GM23338 (cell line): Measurements from ENCODE around the gene PKDCC. TPM values are rescaled to one million over a fixed set of nuclear protein-coding genes. Genes with fewer than 3 reads are reported as not detected.
A peak's percentile ranks its signal among the peaks of the same experiment; 100 is the strongest.

Experiments
- ATAC-seq: fragments of 200-7000 bp; cut with Tn5 transposase; 3 replicates; pipeline ENCODE4 v1.9.1; 2020
- DNase-seq: peaks from one replicate; pipeline ENCODE4 v3.0.0-alpha.2; 2015; ENCODE audit warnings: low spot score
- H2AFZ ChIP-seq: fragments of 200-600 bp; sonication (generic); 2 replicates; pipeline ENCODE4 v1.8.0; 2016; ENCODE audit warnings: antibody characterized with exemption, mild to moderate bottlenecking, moderate library complexity
- H3F3A ChIP-seq: fragments of 200-600 bp; sonication (generic); replicated peaks from 2 replicates; pipeline ENCODE4 v1.8.0; 2017; ENCODE audit warnings: antibody characterized with exemption, mixed run types, low read depth
- H3K27ac ChIP-seq: fragments of 200-600 bp; sonication (generic); 2 replicates; pipeline ENCODE4 v1.6.1; 2016; ENCODE audit warnings: low read depth
- H3K27me3 ChIP-seq: fragments of 200-600 bp; sonication (generic); 2 replicates; pipeline ENCODE4 v1.8.0; 2016; ENCODE audit warnings: mild to moderate bottlenecking, mixed run types, moderate library complexity; ENCODE audit not compliant: insufficient read depth
- H3K36me3 ChIP-seq: fragments of 200-600 bp; sonication (generic); 2 replicates; pipeline ENCODE4 v1.8.0; 2016; ENCODE audit warnings: mild to moderate bottlenecking; ENCODE audit not compliant: insufficient read depth
- H3K4me1 ChIP-seq: fragments of 200-600 bp; sonication (generic); 2 replicates; pipeline ENCODE4 v1.8.0; 2016; ENCODE audit warnings: mild to moderate bottlenecking, moderate library complexity; ENCODE audit not compliant: insufficient read depth
- H3K4me2 ChIP-seq: fragments of 200-600 bp; sonication (generic); 2 replicates; pipeline ENCODE4 v1.7.1; 2017; ENCODE audit warnings: mixed run types
- H3K4me3 ChIP-seq: fragments of 200-600 bp; sonication (generic); 2 replicates; pipeline ENCODE4 v1.6.1; 2016; ENCODE audit warnings: mixed run types
- H3K79me2 ChIP-seq: fragments of 200-600 bp; sonication (generic); replicated peaks from 2 replicates; pipeline ENCODE4 v1.8.0; 2017; ENCODE audit warnings: mild to moderate bottlenecking; ENCODE audit not compliant: insufficient read depth
- H3K9me2 ChIP-seq: fragments of 200-600 bp; sonication (generic); 2 replicates; pipeline ENCODE4 v1.8.0; 2017; ENCODE audit not compliant: insufficient read depth
- H4K20me1 ChIP-seq: fragments of 200-600 bp; sonication (generic); replicated peaks from 2 replicates; pipeline ENCODE4 v1.8.0; 2017; ENCODE audit warnings: mild to moderate bottlenecking; ENCODE audit not compliant: insufficient read depth
- H3K27ac Mint-ChIP-seq: 2 replicates; pipeline ENCODE4 v1.8.0; 2020; ENCODE audit warnings: inconsistent platforms, mild to moderate bottlenecking, moderate library complexity, mixed read lengths
- H3K27me3 Mint-ChIP-seq: 3 replicates; pipeline ENCODE4 v1.8.0; 2022; ENCODE audit warnings: low read depth, mild to moderate bottlenecking, moderate library complexity, mixed read lengths, inconsistent platforms; ENCODE audit not compliant: insufficient read depth, poor library complexity
- H3K36me3 Mint-ChIP-seq: 3 replicates; pipeline ENCODE4 v1.8.0; 2021; ENCODE audit warnings: low read depth, mild to moderate bottlenecking, inconsistent platforms, moderate library complexity, mixed read lengths
- H3K4me1 Mint-ChIP-seq: 3 replicates; pipeline ENCODE4 v1.8.0; 2020; ENCODE audit warnings: mild to moderate bottlenecking, inconsistent platforms, mixed read lengths
- H3K4me3 Mint-ChIP-seq: 3 replicates; pipeline ENCODE4 v1.8.0; 2021; ENCODE audit warnings: moderate library complexity, mild to moderate bottlenecking, inconsistent platforms, mixed read lengths
- H3K9me3 Mint-ChIP-seq: 3 replicates; pipeline ENCODE4 v1.8.0; 2020; ENCODE audit warnings: moderate library complexity, mild to moderate bottlenecking, inconsistent platforms, mixed read lengths
- EZH2 ChIP-seq: fragments of 200-600 bp; sonication (generic); IDR thresholded peaks from one replicate; pipeline ENCODE4 v1.8.0; 2017; ENCODE audit warnings: antibody characterized with exemption, mild to moderate bottlenecking, low read depth; ENCODE audit not compliant: unreplicated experiment
- EZH2phosphoT487 ChIP-seq: fragments of 200-600 bp; sonication (generic); IDR thresholded peaks from one replicate; pipeline ENCODE4 v1.8.1; 2018; ENCODE audit warnings: antibody characterized with exemption; ENCODE audit not compliant: unreplicated experiment
- JUNB ChIP-seq: IDR thresholded peaks from one replicate; pipeline ENCODE4 v1.6.1; 2016; ENCODE audit warnings: antibody characterized with exemption; ENCODE audit not compliant: unreplicated experiment
- POLR2AphosphoS5 ChIP-seq: IDR thresholded peaks from 2 replicates; pipeline ENCODE4 v1.6.1; 2016; ENCODE audit warnings: antibody characterized with exemption, low read depth
- ZNF114 ChIP-seq: fragments of 250-450 bp; sonication (Bioruptor Pico); IDR thresholded peaks from 2 replicates; pipeline ENCODE4 v1.5.0; 2020; ENCODE audit warnings: mild to moderate bottlenecking, moderate library complexity
- ZNF331 ChIP-seq: fragments of 250-450 bp; sonication (Bioruptor Pico); IDR thresholded peaks from 2 replicates; pipeline ENCODE4 v1.5.0; 2020; ENCODE audit warnings: low read depth, mild to moderate bottlenecking, moderate library complexity
- polyA plus RNA-seq: library from polyadenylated mRNA; unstranded; fragments of >200 nt; fragmentation: Nextera tagmentation; extraction: Ambion mirVana; gene quantifications from 2 replicates; pipeline ENCODE4 v1.2.1, GENCODE V29; 2016
- total RNA-seq: library from RNA; depleted of rRNA; stranded (reverse); fragments of >200 nt; shearing (Covaris generic); gene quantifications from 2 replicates; pipeline ENCODE4 v1.2.3, GENCODE V29; 2014
- TF ChIP-seq, protein P1 (sequence below): IDR thresholded peaks from one replicate; pipeline ENCODE4 v1.6.1; 2018; ENCODE audit warnings: antibody characterized with exemption; ENCODE audit not compliant: unreplicated experiment

PKDCC gene
- total and polyA plus RNA-seq, 2 experiments from 2014 or later, result 7.0 to 44.8 TPM

DNA sequence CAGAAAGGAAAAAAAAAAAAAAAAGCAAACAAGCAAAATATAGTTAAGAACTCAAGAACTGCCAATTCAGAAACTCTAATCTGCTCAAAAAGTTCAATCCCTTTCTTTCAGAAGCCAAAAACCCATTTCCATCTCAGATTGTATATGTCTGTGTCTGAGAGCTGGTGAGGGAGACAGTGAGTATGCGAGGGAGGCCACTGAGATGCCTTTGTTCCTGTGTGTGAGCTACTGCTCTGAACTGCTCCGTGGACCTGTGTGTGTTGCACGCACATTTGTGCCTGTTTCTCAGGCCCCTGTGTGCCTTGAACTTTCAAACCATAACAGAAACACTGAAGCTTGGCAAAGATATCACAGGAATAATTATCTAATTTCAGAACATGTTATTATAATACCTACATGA, 2.5 kb upstream of the PKDCC start:
- Mint-ChIP-seq H3K27ac (no peak overlapping the region), H3K36me3 (peaks cover 2% of the 10 kb centered on the region; the same call in 1 of the 3 replicates), H3K4me3 (peak overlapping the region; percentile 28; the same call in 1 of the 3 replicates), H3K4me1 (peaks cover 60% of the 10 kb centered on the region), H3K27me3 (peaks cover 30% of the 10 kb centered on the region), H3K9me3 (no peaks in the 10 kb centered on the region)
- H3F3A ChIP-seq, result no peaks in the 10 kb centered on the region
- peaks cover 16% of the 10 kb centered on the region for H3K79me2 ChIP-seq
- H3K4me1 ChIP-seq, result peaks cover 44% of the 10 kb centered on the region
- H3K9me2 ChIP-seq, result no peaks in the 10 kb centered on the region
- 0 out of 2 replicates have a peak overlapping the region, but pooled peaks have one; percentile 95 for H3K4me2 ChIP-seq
- no peaks in the 10 kb centered on the region for H4K20me1 ChIP-seq
- H3K27ac ChIP-seq, result no peak overlapping the region
- DNase-seq (no peak), ATAC-seq (no peak)
- H3K4me3 ChIP-seq, result 0 out of 2 replicates have a peak overlapping the region, but pooled peaks have one; percentile 74
- H3K27me3 ChIP-seq, result peaks cover 16% of the 10 kb centered on the region
- no peak overlapping the region for H2AFZ ChIP-seq
- TF ChIP-seq ZNF114, result no peak
- TF ChIP-seq ZNF331, result no peak
- TF ChIP-seq EZH2phosphoT487, result no peak
- no peaks in the 10 kb centered on the region for H3K36me3 ChIP-seq

DNA sequence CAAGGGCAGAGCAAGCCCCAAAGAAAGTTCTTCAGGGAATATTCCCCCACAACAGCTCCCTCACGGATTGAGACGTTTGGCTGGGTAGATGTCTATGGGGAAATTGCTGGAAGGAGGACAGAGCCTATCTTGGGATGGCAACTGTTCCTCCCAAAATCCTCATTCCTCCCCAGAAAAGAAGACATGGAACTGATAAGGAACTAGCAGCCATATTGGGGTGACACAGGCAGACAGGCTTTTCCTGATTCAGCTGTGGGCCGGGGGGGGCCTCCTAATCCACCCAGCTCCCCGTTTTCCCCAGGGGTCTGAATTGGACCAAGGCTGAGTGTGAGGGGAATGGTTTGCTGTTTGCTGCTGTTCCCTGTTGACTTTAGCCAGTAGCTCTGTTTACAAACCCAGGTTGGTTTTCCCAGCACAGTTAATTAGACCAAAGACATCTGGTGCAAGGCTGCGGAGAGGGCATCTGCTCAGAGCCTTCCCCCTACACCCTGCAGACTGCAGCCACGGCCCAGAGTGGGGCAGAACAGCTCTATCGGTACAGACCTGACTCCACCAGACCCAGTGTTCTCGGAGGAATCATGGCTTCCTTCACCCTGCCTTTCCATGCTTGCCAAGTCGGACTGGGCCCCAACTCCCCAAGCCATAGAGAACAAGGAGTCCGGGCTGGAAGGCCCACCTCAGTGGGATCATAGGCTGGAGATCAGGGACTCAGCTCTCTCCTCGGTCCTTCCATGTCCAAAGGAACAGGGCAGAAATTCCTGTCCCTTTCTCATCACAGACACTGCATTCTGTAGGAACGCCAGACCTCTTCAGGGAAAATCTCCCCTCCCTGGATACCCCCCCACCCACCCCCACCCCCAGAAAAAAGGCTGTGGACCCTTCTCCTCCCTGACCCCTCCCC, 1.7 kb upstream of the PKDCC start:
- peaks cover 63% of the 10 kb centered on the region for H3K4me1 Mint-ChIP-seq
- peak; percentile 5 for ATAC-seq
- H3K27ac ChIP-seq, result no peak overlapping the region; the same call in 1 of the 2 replicates

DNA sequence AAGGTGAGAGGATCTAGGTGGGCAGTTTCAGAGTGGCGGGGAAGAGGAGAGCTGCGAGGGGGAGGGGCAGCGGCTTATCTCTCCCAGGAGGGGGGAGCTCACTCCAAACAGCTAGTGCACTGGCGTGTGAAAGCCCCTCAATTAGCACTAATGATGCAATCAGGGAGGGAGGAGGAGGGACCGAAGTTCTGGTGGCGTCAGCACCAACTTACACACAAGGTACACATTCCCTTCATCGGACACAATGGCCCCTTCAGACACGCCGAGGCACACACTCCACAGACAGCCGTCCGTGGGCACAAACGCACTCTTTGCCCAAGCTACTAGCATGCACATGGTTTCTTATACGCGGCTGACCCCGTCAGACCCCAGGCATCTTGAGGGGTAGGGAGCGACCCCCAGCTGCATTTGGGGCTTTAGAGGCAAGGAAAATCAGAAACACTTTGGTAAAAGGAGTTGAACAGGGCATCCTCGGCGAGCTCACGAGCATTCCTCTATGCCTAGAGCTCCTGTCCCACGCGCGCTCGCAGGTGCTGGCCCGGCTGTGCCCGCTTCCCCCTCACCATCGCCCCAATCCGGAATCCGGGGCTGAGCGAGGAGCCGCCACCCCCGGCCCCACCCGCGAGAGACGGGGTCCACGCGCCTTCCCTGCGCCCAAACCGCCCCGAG, 868 bp upstream of the PKDCC start:
- peaks cover 64% of the 10 kb centered on the region for H3K4me1 Mint-ChIP-seq
- peaks cover 22% of the 10 kb centered on the region for H3K79me2 ChIP-seq
- peaks cover 30% of the 10 kb centered on the region for H3K27me3 Mint-ChIP-seq
- H3K9me2 ChIP-seq, result no peaks in the 10 kb centered on the region
- no peaks in the 10 kb centered on the region for H3F3A ChIP-seq
- H3K36me3 Mint-ChIP-seq, result peaks cover 3% of the 10 kb centered on the region; the same call in 1 of the 3 replicates
- H3K36me3 ChIP-seq, result no peaks in the 10 kb centered on the region
- peak overlapping the region; percentile 66; the same call in 1 of the 2 replicates for H2AFZ ChIP-seq
- peak overlapping the region; percentile 86 for H3K27ac Mint-ChIP-seq
- peak overlapping the region; percentile 74 for H3K4me3 ChIP-seq
- peak overlapping the region; percentile 95 for H3K4me2 ChIP-seq
- H3K4me3 Mint-ChIP-seq, result peak overlapping the region; percentile 86
- no peaks in the 10 kb centered on the region for H3K9me3 Mint-ChIP-seq
- no peaks in the 10 kb centered on the region for H4K20me1 ChIP-seq
- DNase-seq (peak; percentile 91), ATAC-seq (peak; percentile 61)
- peaks cover 16% of the 10 kb centered on the region for H3K27me3 ChIP-seq
- peak overlapping the region; percentile 50; the same call in 1 of the 2 replicates for H3K27ac ChIP-seq
- H3K4me1 ChIP-seq, result peaks cover 53% of the 10 kb centered on the region
- TF ChIP-seq EZH2phosphoT487 (no peak), JUNB (no peak), POLR2AphosphoS5 (peak; percentile 54), ZNF114 (no peak), EZH2 (no peak)
- TF ChIP-seq, protein P1, sequence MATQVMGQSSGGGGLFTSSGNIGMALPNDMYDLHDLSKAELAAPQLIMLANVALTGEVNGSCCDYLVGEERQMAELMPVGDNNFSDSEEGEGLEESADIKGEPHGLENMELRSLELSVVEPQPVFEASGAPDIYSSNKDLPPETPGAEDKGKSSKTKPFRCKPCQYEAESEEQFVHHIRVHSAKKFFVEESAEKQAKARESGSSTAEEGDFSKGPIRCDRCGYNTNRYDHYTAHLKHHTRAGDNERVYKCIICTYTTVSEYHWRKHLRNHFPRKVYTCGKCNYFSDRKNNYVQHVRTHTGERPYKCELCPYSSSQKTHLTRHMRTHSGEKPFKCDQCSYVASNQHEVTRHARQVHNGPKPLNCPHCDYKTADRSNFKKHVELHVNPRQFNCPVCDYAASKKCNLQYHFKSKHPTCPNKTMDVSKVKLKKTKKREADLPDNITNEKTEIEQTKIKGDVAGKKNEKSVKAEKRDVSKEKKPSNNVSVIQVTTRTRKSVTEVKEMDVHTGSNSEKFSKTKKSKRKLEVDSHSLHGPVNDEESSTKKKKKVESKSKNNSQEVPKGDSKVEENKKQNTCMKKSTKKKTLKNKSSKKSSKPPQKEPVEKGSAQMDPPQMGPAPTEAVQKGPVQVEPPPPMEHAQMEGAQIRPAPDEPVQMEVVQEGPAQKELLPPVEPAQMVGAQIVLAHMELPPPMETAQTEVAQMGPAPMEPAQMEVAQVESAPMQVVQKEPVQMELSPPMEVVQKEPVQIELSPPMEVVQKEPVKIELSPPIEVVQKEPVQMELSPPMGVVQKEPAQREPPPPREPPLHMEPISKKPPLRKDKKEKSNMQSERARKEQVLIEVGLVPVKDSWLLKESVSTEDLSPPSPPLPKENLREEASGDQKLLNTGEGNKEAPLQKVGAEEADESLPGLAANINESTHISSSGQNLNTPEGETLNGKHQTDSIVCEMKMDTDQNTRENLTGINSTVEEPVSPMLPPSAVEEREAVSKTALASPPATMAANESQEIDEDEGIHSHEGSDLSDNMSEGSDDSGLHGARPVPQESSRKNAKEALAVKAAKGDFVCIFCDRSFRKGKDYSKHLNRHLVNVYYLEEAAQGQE, result no peak

More for the DNA sequence above, 1.7 kb upstream of the PKDCC start:
- Mint-ChIP-seq H3K27me3 (peaks cover 30% of the 10 kb centered on the region), H3K4me3 (peak overlapping the region; percentile 86), H3K27ac (peak overlapping the region; percentile 89), H3K36me3 (peaks cover 3% of the 10 kb centered on the region; the same call in 1 of the 3 replicates), H3K9me3 (no peaks in the 10 kb centered on the region)
- no peaks in the 10 kb centered on the region for H3K36me3 ChIP-seq
- no peaks in the 10 kb centered on the region for H3K9me2 ChIP-seq
- H3K27me3 ChIP-seq, result peaks cover 16% of the 10 kb centered on the region
- no peaks in the 10 kb centered on the region for H4K20me1 ChIP-seq
- no peaks in the 10 kb centered on the region for H3F3A ChIP-seq
- H2AFZ ChIP-seq, result peak overlapping the region; percentile 78
- H3K4me2 ChIP-seq, result peak overlapping the region; percentile 95
- peaks cover 46% of the 10 kb centered on the region for H3K4me1 ChIP-seq
- TF ChIP-seq EZH2, result no peak
- H3K79me2 ChIP-seq, result peaks cover 22% of the 10 kb centered on the region
- peak overlapping the region; percentile 74 for H3K4me3 ChIP-seq
- no peak for DNase-seq
